Activated CD4-positive, alpha-beta T cell treated with anti-CD3 and anti-CD28 coated beads, Interleukin-2, amount 10 ng/mL, durations not matched to agents 24 days and 14 days (primary cell): ENCODE measurements around the gene STX8. TPM values are rescaled to one million over a fixed set of nuclear protein-coding genes. Genes with fewer than 3 reads are reported as not detected.

ENCODE experiments used
- DNase-seq: peaks from one replicate; pipeline ENCODE4 v3.0.0; 2022
- H3K27ac Mint-ChIP-seq: one replicate; pipeline ENCODE4 v1.8.0; 2022; ENCODE audit warnings: mild to moderate bottlenecking, mixed read lengths
- H3K27me3 Mint-ChIP-seq: one replicate; pipeline ENCODE4 v1.8.0; 2022; ENCODE audit warnings: mixed read lengths
- H3K36me3 Mint-ChIP-seq: one replicate; pipeline ENCODE4 v1.8.0; 2022; ENCODE audit warnings: low read depth, mild to moderate bottlenecking, mixed read lengths
- H3K4me1 Mint-ChIP-seq: one replicate; pipeline ENCODE4 v1.8.0; 2021; ENCODE audit warnings: mixed read lengths
- H3K4me3 Mint-ChIP-seq: one replicate; pipeline ENCODE4 v1.8.0; 2022; ENCODE audit warnings: mild to moderate bottlenecking, moderate library complexity, mixed read lengths
- H3K9me3 Mint-ChIP-seq: one replicate; pipeline ENCODE4 v1.8.0; 2021; ENCODE audit warnings: mixed read lengths
- intact Hi-C: fragments of 100-400 bp; cut with micrococcal nuclease; formaldehyde crosslinking; loops from one replicate; pipeline ENCODE4 v1.15.1; 2023
- total RNA-seq: library from RNA; stranded (reverse); gene quantifications from 2 replicates; pipeline ENCODE4 v1.2.3, GENCODE V29; 2022

STX8 gene
- total RNA-seq, 1 donor from 2014 or later: 45.9 TPM

GRCh38 chr17:9512323-9513168, 63.1 kb downstream of the STX8 start:
- H3K27me3 Mint-ChIP-seq: no peaks in the 10 kb centered on the region
- no peak overlapping the region for H3K27ac Mint-ChIP-seq
- H3K36me3 Mint-ChIP-seq: peaks cover 11% of the 10 kb centered on the region
- peaks cover 19% of the 10 kb centered on the region for H3K9me3 Mint-ChIP-seq
- DNase-seq: no peak
- intact Hi-C loops: no loop called here
- H3K4me3 Mint-ChIP-seq: no peak overlapping the region
- peaks cover 10% of the 10 kb centered on the region for H3K4me1 Mint-ChIP-seq

- Mint-ChIP-seq H3K4me3 (no peak overlapping the region), H3K27me3 (no peaks in the 10 kb centered on the region), H3K27ac (no peak overlapping the region), H3K9me3 (peaks cover 20% of the 10 kb centered on the region), H3K36me3 (peaks cover 16% of the 10 kb centered on the region), H3K4me1 (peaks cover 4% of the 10 kb centered on the region)
- intact Hi-C loops: no loop called here
- no peak for DNase-seq
Measured at GRCh38 chr17:9509236-9509816, 66.3 kb downstream of the STX8 start.

GRCh38 chr17:9499041-9499440, 76.6 kb downstream of the STX8 start:
- no peaks in the 10 kb centered on the region for H3K9me3 Mint-ChIP-seq
- no peak overlapping the region for H3K27ac Mint-ChIP-seq
- no peak for DNase-seq
- peaks cover 2% of the 10 kb centered on the region for H3K4me1 Mint-ChIP-seq
- no peaks in the 10 kb centered on the region for H3K27me3 Mint-ChIP-seq
- intact Hi-C loops: no loop called here
- H3K4me3 Mint-ChIP-seq: no peak overlapping the region
- peaks cover 2% of the 10 kb centered on the region for H3K36me3 Mint-ChIP-seq

- H3K4me1 Mint-ChIP-seq: peaks cover 2% of the 10 kb centered on the region
- no peak for DNase-seq
- H3K36me3 Mint-ChIP-seq: peaks cover 2% of the 10 kb centered on the region
- H3K9me3 Mint-ChIP-seq: no peaks in the 10 kb centered on the region
- H3K27me3 Mint-ChIP-seq: no peaks in the 10 kb centered on the region
- no peak overlapping the region for H3K27ac Mint-ChIP-seq
- H3K4me3 Mint-ChIP-seq: no peak overlapping the region
- intact Hi-C loops: no loop called here
Measured at GRCh38 chr17:9498490-9498889, 77.1 kb downstream of the STX8 start.

GRCh38 chr17:9488556-9488955, 87.1 kb downstream of the STX8 start:
- no peak overlapping the region for H3K27ac Mint-ChIP-seq
- intact Hi-C loops: no loop called here
- DNase-seq: no peak

GRCh38 chr17:9487406-9487805, 88.2 kb downstream of the STX8 start:
- Mint-ChIP-seq H3K4me3 (no peak overlapping the region), H3K27ac (no peak overlapping the region), H3K4me1 (no peaks in the 10 kb centered on the region), H3K9me3 (no peaks in the 10 kb centered on the region), H3K36me3 (peaks cover 16% of the 10 kb centered on the region), H3K27me3 (no peaks in the 10 kb centered on the region)
- intact Hi-C loops: no loop called here
- no peak for DNase-seq

More at GRCh38 chr17:9488556-9488955, 87.1 kb downstream of the STX8 start:
- no peaks in the 10 kb centered on the region for H3K9me3 Mint-ChIP-seq
- peaks cover 17% of the 10 kb centered on the region for H3K36me3 Mint-ChIP-seq
- H3K4me1 Mint-ChIP-seq: no peaks in the 10 kb centered on the region
- H3K27me3 Mint-ChIP-seq: no peaks in the 10 kb centered on the region
- H3K4me3 Mint-ChIP-seq: no peak overlapping the region

- Mint-ChIP-seq H3K4me3 (no peak overlapping the region), H3K36me3 (no peaks in the 10 kb centered on the region), H3K27ac (no peak overlapping the region), H3K9me3 (no peaks in the 10 kb centered on the region), H3K27me3 (no peaks in the 10 kb centered on the region), H3K4me1 (no peaks in the 10 kb centered on the region)
- intact Hi-C loops: no loop called here
- DNase-seq: no peak
Measured at GRCh38 chr17:9484789-9485188, 90.8 kb downstream of the STX8 start.

GRCh38 chr17:9479964-9480363, 95.7 kb downstream of the STX8 start:
- no peaks in the 10 kb centered on the region for H3K27me3 Mint-ChIP-seq
- no peak for DNase-seq
- H3K36me3 Mint-ChIP-seq: peaks cover 2% of the 10 kb centered on the region
- intact Hi-C loops: no loop called here
- H3K27ac Mint-ChIP-seq: no peak overlapping the region
- no peak overlapping the region for H3K4me3 Mint-ChIP-seq
- H3K9me3 Mint-ChIP-seq: no peaks in the 10 kb centered on the region
- H3K4me1 Mint-ChIP-seq: no peaks in the 10 kb centered on the region

- Mint-ChIP-seq H3K27me3 (no peaks in the 10 kb centered on the region), H3K36me3 (peaks cover 2% of the 10 kb centered on the region), H3K27ac (no peak overlapping the region), H3K9me3 (no peaks in the 10 kb centered on the region), H3K4me1 (no peaks in the 10 kb centered on the region), H3K4me3 (no peak overlapping the region)
- DNase-seq: no peak
- intact Hi-C loops: no loop called here
Measured at GRCh38 chr17:9478889-9479288, 96.7 kb downstream of the STX8 start.

- H3K4me1 Mint-ChIP-seq: peaks cover 9% of the 10 kb centered on the region
- H3K9me3 Mint-ChIP-seq: no peaks in the 10 kb centered on the region
- DNase-seq: no peak
- H3K4me3 Mint-ChIP-seq: no peak overlapping the region
- intact Hi-C loops: no loop called here
- H3K27me3 Mint-ChIP-seq: no peaks in the 10 kb centered on the region
- no peak overlapping the region for H3K27ac Mint-ChIP-seq
- peaks cover 2% of the 10 kb centered on the region for H3K36me3 Mint-ChIP-seq
Measured at GRCh38 chr17:9475101-9475658, 100.4 kb downstream of the STX8 start.

GRCh38 chr17:9473711-9474110, 101.9 kb downstream of the STX8 start:
- Mint-ChIP-seq H3K9me3 (no peaks in the 10 kb centered on the region), H3K27ac (no peak overlapping the region), H3K36me3 (peaks cover 4% of the 10 kb centered on the region), H3K4me1 (peaks cover 22% of the 10 kb centered on the region), H3K4me3 (no peak overlapping the region), H3K27me3 (no peaks in the 10 kb centered on the region)
- intact Hi-C loops: no loop called here
- DNase-seq: no peak

- Mint-ChIP-seq H3K4me3 (no peak overlapping the region), H3K27ac (no peak overlapping the region)
- intact Hi-C loops: no loop called here
Measured at GRCh38 chr17:9472541-9472940, 103.1 kb downstream of the STX8 start.

GRCh38 chr17:9472094-9472493, 103.5 kb downstream of the STX8 start:
- no peak overlapping the region for H3K27ac Mint-ChIP-seq
- intact Hi-C loops: no loop called here
- DNase-seq: no peak

More at GRCh38 chr17:9472541-9472940, 103.1 kb downstream of the STX8 start:
- Mint-ChIP-seq H3K9me3 (no peaks in the 10 kb centered on the region), H3K36me3 (peaks cover 4% of the 10 kb centered on the region), H3K4me1 (peaks cover 25% of the 10 kb centered on the region), H3K27me3 (no peaks in the 10 kb centered on the region)
- no peak for DNase-seq

GRCh38 chr17:9470171-9470570, 105.4 kb downstream of the STX8 start:
- intact Hi-C loops: no loop called here

More at GRCh38 chr17:9472094-9472493, 103.5 kb downstream of the STX8 start:
- Mint-ChIP-seq H3K4me1 (peaks cover 25% of the 10 kb centered on the region), H3K36me3 (peaks cover 4% of the 10 kb centered on the region), H3K4me3 (no peak overlapping the region), H3K27me3 (no peaks in the 10 kb centered on the region), H3K9me3 (no peaks in the 10 kb centered on the region)

More at GRCh38 chr17:9470171-9470570, 105.4 kb downstream of the STX8 start:
- H3K9me3 Mint-ChIP-seq: no peaks in the 10 kb centered on the region
- peak overlapping the region; percentile 50 for H3K4me3 Mint-ChIP-seq
- H3K27ac Mint-ChIP-seq: peak overlapping the region; percentile 84
- peak; percentile 78 for DNase-seq
- H3K27me3 Mint-ChIP-seq: no peaks in the 10 kb centered on the region
- H3K36me3 Mint-ChIP-seq: peaks cover 2% of the 10 kb centered on the region
- H3K4me1 Mint-ChIP-seq: peaks cover 25% of the 10 kb centered on the region
